Spinal cord (tissue), 10 donors: ENCODE measurements around the gene SLC5A11. TPM values are rescaled to one million over a fixed set of nuclear protein-coding genes. Genes with fewer than 3 reads are reported as not detected.
"Not testable (repeated sequence)": the region's sequence is repeated elsewhere in the genome, so short reads cannot be mapped to it uniquely, and the experiment has no call there.

ENCODE experiments used
- DNase-seq, 6 donors: peaks; one replicate each; pipeline versions ENCODE4 v3.0.0 to v3.0.0-alpha.2; 2013 to 2015; ENCODE audit warnings: low spot score in 6 of 6, low read depth in 4 of 6
- H3K27ac ChIP-seq: one replicate; pipeline ENCODE4 v1.5.1; 2013; ENCODE audit warnings: low read depth, low read length, control low read depth
- H3K27me3 ChIP-seq: one replicate; pipeline ENCODE4 v1.6.1; 2013; ENCODE audit warnings: low read length; ENCODE audit not compliant: control insufficient read depth, insufficient read depth
- H3K36me3 ChIP-seq: one replicate; pipeline ENCODE4 v1.6.1; 2013; ENCODE audit warnings: low read length; ENCODE audit not compliant: control insufficient read depth, insufficient read depth
- H3K4me1 ChIP-seq: one replicate; pipeline ENCODE4 v1.6.1; 2013; ENCODE audit warnings: low read length; ENCODE audit not compliant: control insufficient read depth, insufficient read depth
- H3K4me3 ChIP-seq: one replicate; pipeline ENCODE4 v1.5.1; 2013; ENCODE audit warnings: low read depth, low read length, control low read depth
- H3K9me3 ChIP-seq: one replicate; pipeline ENCODE4 v1.6.1; 2013; ENCODE audit warnings: low read length; ENCODE audit not compliant: control insufficient read depth, insufficient read depth
- WGBS: methylation state at CpG from one replicate; pipeline ENCODE4 v1.1.5; 2013; ENCODE audit warnings: missing lambda C conversion rate; ENCODE audit not compliant: insufficient coverage; 5-methylcytosine and 5-hydroxymethylcytosine counted together
- polyA plus RNA-seq, 2 donors: library from polyadenylated mRNA; unstranded; fragments of 120-200 nt; gene quantifications; one replicate each; pipeline ENCODE4 v1.2.1, GENCODE V29; 2013; ENCODE audit not compliant: insufficient read length in 2 of 2
- total RNA-seq, 2 donors: library from RNA; depleted of rRNA in 1 of 2; stranded (reverse); fragments of 120-200 nt in 1 of 2; fragments of >200 nt in 1 of 2; gene quantifications; one replicate each; pipeline versions ENCODE4 v1.2.3 to v1.2.4, GENCODE V29; 2013 to 2014
- donor health status: healthy.

SLC5A11 gene
- total and polyA plus RNA-seq, 4 donors, result 0.22 to 0.24 TPM; not detected in 2

- WGBS, result 100% methylated on average over 1 of the region's 2 CpGs
- DNase-seq, result no peak
- H3K27ac ChIP-seq, result no peak overlapping the region
- peaks cover 2% of the 10 kb centered on the region for H3K27me3 ChIP-seq
- no peak overlapping the region for H3K4me3 ChIP-seq
- H3K4me1 ChIP-seq, result no peaks in the 10 kb centered on the region
- no peaks in the 10 kb centered on the region for H3K36me3 ChIP-seq
- no peaks in the 10 kb centered on the region for H3K9me3 ChIP-seq
These were observed 27.3 kb downstream of the SLC5A11 start for GRCh38 chr16:24873028-24873427.

GRCh38 chr16:24875466-24875865, 29.7 kb downstream of the SLC5A11 start:
- no peaks in the 10 kb centered on the region for H3K9me3 ChIP-seq
- H3K36me3 ChIP-seq, result no peaks in the 10 kb centered on the region
- no peak overlapping the region for H3K27ac ChIP-seq
- DNase-seq, result no peak
- peaks cover 2% of the 10 kb centered on the region for H3K27me3 ChIP-seq
- H3K4me3 ChIP-seq, result no peak overlapping the region
- no peaks in the 10 kb centered on the region for H3K4me1 ChIP-seq
- 94% methylated on average over 8 of the region's 10 CpGs for WGBS

DNA sequence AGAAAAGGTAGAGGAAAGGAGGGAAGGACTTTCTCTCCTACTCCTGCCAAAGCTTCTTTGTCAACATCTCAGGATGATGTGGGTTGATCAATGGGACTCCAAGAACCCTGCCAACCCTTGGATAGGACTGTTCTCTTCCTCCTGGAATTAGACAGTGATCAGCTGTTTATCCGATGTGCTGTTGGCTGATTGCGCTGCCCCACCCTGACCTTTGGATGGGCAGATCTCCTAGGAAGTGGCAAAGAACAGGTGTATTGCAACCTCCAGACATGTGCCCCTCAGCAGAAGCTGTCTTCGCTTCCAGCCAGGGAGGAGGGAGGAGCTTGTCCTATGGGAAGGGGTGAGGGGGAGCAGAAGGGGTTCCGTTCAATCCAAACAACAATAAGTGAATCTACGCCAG, 30.5 kb downstream of the SLC5A11 start:
- H3K27me3 ChIP-seq, result peaks cover 2% of the 10 kb centered on the region
- H3K27ac ChIP-seq, result no peak overlapping the region
- H3K36me3 ChIP-seq, result no peaks in the 10 kb centered on the region
- 86% methylated on average over 1 of the region's 5 CpGs for WGBS
- no peaks in the 10 kb centered on the region for H3K4me1 ChIP-seq
- no peak for DNase-seq
- no peak overlapping the region for H3K4me3 ChIP-seq
- no peaks in the 10 kb centered on the region for H3K9me3 ChIP-seq

GRCh38 chr16:24879684-24880083, 33.9 kb downstream of the SLC5A11 start:
- no peaks in the 10 kb centered on the region for H3K27me3 ChIP-seq
- H3K36me3 ChIP-seq, result no peaks in the 10 kb centered on the region
- no peaks in the 10 kb centered on the region for H3K4me1 ChIP-seq
- H3K27ac ChIP-seq, result no peak overlapping the region
- H3K4me3 ChIP-seq, result no peak overlapping the region
- DNase-seq, result no peak
- WGBS, result no CpG with 5 or more reads among the region's 2 CpGs
- no peaks in the 10 kb centered on the region for H3K9me3 ChIP-seq

DNA sequence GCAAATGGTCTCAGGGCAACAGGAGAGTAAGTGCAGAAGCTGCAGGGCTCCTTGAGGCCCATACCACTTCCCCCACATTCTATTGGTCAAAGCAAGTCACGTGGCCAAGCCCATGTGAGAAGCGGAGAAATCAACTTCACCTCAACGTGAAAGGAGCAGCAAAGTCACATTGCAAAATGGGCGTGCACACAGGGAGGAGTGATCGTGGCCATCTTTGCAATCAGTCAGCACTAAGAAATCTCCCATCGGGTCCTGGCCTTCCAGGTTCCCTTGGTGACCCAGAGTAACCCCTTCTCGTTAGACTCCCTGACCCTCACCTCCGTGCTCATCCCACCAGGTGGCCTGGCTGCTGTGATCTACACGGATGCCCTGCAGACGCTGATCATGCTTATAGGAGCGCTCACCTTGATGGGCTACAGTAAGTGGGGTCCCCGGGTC, 38.0 kb downstream of the SLC5A11 start:
- H3K36me3 ChIP-seq, result no peaks in the 10 kb centered on the region
- no peak overlapping the region for H3K4me3 ChIP-seq
- H3K27me3 ChIP-seq, result no peaks in the 10 kb centered on the region
- WGBS, result 78% methylated on average over 11 of the region's 12 CpGs
- no peak for DNase-seq
- no peak overlapping the region for H3K27ac ChIP-seq
- no peaks in the 10 kb centered on the region for H3K4me1 ChIP-seq
- H3K9me3 ChIP-seq, result no peaks in the 10 kb centered on the region

DNA sequence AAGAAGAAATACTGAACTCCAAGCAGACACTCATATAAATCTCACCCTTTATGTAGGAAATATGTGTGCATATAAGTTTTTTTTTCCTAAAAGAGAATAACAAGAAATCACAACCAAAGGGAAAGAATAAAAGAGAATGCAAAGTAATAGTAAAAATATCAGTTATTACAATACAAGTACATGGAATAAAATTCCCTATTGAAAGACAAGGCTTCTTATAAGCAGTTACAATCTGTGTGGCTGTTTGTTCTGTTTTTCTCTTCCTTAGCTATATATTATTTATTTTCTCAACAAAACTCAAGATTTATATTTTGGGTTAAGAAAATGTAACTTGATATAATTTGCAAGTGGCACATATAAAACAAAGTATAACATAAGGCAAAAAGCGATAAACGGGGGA, 41.7 kb downstream of the SLC5A11 start:
- Histone ChIP-seq H3K27me3 (no peaks in the 10 kb centered on the region), H3K36me3 (no peaks in the 10 kb centered on the region), H3K27ac (no peak overlapping the region), H3K9me3 (no peaks in the 10 kb centered on the region), H3K4me1 (no peaks in the 10 kb centered on the region), H3K4me3 (no peak overlapping the region)
- no peak for DNase-seq
- no CpG with 5 or more reads among the region's 2 CpGs for WGBS

DNA sequence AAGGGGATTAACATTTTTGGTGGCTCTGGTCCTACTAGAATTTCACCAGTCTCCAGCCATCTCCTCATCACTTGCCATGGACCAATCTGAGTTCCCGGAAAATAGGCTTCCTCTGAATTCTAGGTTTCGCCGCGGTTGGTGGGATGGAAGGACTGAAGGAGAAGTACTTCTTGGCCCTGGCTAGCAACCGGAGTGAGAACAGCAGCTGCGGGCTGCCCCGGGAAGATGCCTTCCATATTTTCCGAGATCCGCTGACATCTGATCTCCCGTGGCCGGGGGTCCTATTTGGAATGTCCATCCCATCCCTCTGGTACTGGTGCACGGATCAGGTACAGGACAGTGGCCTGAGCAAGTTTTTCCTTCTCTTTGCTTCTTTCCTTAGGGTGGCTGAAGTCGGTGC, 45.0 kb downstream of the SLC5A11 start:
- Histone ChIP-seq H3K4me1 (no peaks in the 10 kb centered on the region), H3K27ac (no peak overlapping the region), H3K27me3 (no peaks in the 10 kb centered on the region), H3K9me3 (no peaks in the 10 kb centered on the region), H3K36me3 (no peaks in the 10 kb centered on the region), H3K4me3 (no peak overlapping the region)
- 87% methylated on average over 9 of the region's 13 CpGs for WGBS
- DNase-seq, result no peak

GRCh38 chr16:24896439-24896838, 50.7 kb downstream of the SLC5A11 start:
- Histone ChIP-seq H3K9me3 (no peaks in the 10 kb centered on the region), H3K4me1 (no peaks in the 10 kb centered on the region), H3K36me3 (no peaks in the 10 kb centered on the region), H3K4me3 (no peak overlapping the region), H3K27ac (no peak overlapping the region), H3K27me3 (no peaks in the 10 kb centered on the region)
- no CpG with 5 or more reads among the region's 1 CpG for WGBS
- DNase-seq, result no peak

DNA sequence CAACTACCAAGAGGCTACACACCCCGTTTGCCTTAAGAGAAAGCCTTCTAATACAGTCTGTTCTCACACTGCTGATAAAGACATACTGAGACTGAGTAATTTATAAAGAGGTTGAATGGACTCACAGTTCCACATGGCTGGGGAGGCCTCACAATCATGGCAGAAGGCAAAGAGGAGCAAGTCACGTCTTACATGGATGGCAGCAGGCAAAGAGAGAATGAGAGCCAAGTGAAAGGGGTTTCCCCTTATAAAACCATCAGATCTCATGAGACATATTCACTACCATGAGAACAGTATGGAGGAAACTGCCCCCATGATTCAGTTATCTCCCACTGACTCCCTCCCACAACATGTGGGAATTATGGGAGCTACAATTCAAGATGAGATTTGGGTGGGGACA, 51.8 kb downstream of the SLC5A11 start:
- H3K9me3 ChIP-seq, H3K27me3 ChIP-seq, H3K27ac ChIP-seq, DNase-seq, H3K4me3 ChIP-seq, H3K36me3 ChIP-seq, H3K4me1 ChIP-seq: not testable (repeated sequence)
- WGBS, result no CpG with 5 or more reads among the region's 2 CpGs

DNA sequence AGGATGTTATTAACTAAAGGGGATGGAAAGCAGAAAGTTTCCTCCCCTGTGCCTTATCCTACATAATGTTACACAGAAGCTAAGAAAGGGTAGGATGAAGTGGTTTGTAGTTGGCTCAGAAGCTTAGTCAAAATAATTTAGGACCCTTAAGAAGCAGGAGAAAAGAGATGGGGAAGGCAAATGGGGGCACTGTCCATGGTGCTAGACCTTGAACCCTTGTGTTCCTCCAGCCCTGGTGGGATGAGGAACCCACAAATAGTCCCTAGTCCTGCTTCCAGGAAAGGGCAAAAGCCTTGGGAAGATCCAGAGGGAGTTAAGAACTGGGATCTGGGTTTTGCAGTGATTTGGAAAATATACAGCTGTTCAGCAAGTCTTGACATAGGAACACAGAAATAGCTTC, 54.5 kb downstream of the SLC5A11 start:
- Histone ChIP-seq H3K9me3 (no peaks in the 10 kb centered on the region), H3K4me1 (no peaks in the 10 kb centered on the region), H3K4me3 (no peak overlapping the region), H3K36me3 (no peaks in the 10 kb centered on the region), H3K27ac (no peak overlapping the region), H3K27me3 (no peaks in the 10 kb centered on the region)
- no peak for DNase-seq
